GM21737 (cell line): Measurements from ENCODE around the gene BAX.
A peak's percentile ranks its signal among the peaks of the same experiment; 100 is the strongest.
"Not testable (repeated sequence)": the region's sequence is repeated elsewhere in the genome, so short reads cannot be mapped to it uniquely, and the experiment has no call there.

Source experiments
- ATAC-seq: cut with Tn5 transposase; IDR thresholded peaks from one replicate; pipeline ENCODE4 v1.9.1; 2021; ENCODE audit warnings: mild to moderate bottlenecking, moderate library complexity; ENCODE audit not compliant: unreplicated experiment

The BAX gene

GRCh38 chr19:48954595-48955307, at the start of gene BAX:
TSS of gene BAX (plus strand) at chr19:48954875. CDS start at chr19:48954929, 54 bp downstream.
- peak; percentile 88 for ATAC-seq

DNA sequence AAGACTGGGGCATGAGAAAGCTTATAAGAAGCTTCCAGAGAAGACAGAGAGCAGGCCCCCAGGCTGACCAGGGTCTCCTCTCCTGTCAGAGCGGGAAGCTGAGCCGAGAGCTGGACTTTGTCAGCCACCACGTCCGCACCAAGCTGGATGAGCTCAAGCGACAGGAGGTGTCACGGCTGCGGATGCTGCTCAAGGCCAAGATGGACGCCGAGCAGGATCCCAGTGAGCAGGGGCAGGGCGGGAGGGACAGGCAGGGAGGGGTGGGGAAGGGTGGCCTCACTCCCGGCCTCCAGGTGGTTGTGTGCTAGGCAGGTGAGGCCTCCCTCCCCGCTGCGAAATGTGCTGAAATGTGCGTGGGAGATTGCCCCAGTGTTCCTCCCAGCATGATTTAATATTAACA, 49.0 kb upstream of the BAX start:
- no peak for ATAC-seq

DNA sequence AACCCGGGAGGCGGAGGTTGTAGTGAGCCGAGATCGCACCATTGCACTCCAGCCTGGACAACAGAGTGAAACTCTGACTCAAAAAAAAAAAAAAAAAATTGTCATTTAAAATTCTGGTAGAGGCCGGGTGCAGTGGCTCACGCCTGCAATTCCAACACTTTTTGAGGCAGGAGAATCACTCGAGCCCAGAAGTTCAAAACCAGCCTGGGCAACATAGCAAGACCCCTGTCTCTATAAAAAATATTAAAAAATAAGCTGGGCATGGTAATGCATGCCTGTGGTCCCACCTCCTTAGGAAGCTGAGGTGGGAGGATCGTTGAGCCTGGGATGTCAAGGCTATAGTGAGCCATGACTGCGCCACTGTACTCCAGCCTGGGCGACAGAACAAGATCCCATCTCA, 48.4 kb upstream of the BAX start:
- ATAC-seq: no peak

GRCh38 chr19:48907671-48908070, 47.0 kb upstream of the BAX start:
- no peak for ATAC-seq

DNA sequence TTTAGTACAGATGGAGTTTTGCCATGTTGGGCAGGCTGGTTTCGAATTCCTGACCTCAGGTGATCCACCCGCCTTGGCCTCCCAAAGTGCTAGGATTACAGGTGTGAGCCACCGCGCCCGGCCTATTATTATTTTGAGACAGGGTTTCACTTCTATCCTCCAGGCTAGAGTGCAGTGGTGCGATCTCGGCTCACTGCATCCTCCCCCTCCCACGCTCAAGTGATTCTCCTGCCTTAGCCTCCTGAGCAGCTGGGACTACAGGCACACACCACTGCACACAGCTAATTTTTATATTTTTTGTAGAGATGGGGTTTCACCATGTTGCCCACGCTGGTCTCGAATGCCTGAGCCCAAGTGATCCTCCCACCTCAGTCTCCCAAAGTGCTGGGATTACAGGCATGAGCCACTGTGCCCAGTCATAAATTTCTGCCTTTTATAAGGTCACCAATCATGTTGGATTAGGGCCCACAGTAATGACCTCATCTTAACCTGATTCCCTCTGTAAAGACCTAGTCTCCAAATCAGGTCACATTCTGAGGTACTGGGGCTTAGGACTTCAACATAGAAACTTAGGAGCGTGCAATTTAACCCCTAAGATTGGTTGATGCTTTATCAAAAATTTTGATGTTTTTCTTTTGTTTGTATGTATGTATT, 45.1 kb upstream of the BAX start:
- not testable (repeated sequence) for ATAC-seq

- ATAC-seq: no peak
Observed at GRCh38 chr19:48910803-48911202, 43.9 kb upstream of the BAX start.

DNA sequence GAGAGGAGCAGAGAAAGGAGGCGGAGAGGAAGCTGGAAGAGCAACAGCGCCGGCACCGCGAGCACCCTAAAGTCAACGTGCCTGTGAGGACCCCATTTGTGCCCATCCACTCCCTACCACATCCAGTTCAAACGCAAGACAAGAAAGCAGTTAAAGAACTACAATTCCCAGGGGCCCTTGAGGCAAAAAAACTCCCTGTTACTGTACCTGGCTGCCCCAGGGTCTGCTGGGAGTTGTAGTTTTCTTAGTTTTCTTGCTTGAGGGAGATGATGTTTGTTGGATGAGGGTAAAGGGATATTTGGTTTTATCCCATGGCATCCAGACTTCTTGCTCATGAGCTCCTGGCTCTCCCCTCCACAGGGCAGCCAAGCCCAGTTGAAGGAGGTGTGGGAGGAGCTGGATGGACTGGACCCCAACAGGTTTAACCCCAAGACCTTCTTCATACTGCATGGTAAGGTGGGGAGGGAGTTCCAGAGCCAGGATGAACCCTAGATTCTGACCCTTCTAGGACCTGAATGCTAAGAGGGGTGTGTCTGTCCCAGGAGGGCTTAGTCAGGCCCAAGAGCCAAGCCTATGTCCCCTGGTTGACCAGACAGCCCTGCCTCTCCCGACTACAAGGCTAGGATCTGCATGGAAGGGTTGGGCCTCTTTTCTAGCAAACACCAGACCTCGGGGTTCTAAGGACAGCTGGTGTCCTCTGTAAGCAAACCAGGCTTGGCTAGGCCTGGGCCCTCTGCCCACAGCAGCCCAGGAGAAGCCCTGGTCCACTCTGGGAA, 41.4 kb upstream of the BAX start:
- ATAC-seq: no peak

GRCh38 chr19:48914181-48914580, 40.5 kb upstream of the BAX start:
- no peak for ATAC-seq

GRCh38 chr19:48915757-48916156, 38.9 kb upstream of the BAX start:
- no peak for ATAC-seq

DNA sequence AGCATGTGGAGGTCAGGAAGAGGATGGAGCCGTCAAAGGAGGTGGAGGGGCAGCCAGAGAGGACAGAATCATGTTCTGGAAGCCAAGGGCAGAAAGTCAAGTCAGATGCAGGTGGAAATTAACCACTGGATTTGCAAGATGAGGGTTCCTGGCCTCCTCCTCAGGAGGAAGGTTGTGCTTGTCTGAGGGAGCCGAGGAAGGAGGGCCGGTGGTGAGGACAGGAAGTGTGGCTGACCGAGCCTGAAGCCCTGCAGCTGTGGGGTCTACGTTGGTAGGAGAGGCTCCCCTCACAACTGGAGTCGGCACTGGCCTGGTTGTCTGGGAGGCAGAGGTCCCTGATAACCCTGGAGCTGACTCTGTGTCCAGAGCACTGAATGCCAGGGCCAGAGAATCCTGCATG, 36.6 kb upstream of the BAX start:
- no peak for ATAC-seq

DNA sequence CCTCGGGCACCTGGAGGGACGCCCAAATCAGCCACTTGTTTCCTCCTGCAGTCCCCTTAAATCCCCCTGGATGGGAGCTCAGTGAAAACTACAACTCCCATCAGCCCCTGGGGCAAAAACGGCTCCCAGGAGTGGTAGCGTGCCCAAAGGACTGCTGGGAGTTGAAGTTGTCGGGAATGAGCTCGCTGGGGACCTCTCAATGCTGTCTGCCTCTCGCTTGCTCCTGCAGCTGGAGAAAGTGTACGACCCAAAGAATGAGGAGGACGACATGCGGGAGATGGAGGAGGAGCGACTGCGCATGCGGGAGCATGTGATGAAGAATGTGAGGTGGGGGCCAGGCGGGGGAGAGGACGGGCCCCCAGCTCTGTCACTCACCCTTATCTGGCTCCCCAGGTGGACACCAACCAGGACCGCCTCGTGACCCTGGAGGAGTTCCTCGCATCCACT, 35.9 kb upstream of the BAX start:
- ATAC-seq: no peak

DNA sequence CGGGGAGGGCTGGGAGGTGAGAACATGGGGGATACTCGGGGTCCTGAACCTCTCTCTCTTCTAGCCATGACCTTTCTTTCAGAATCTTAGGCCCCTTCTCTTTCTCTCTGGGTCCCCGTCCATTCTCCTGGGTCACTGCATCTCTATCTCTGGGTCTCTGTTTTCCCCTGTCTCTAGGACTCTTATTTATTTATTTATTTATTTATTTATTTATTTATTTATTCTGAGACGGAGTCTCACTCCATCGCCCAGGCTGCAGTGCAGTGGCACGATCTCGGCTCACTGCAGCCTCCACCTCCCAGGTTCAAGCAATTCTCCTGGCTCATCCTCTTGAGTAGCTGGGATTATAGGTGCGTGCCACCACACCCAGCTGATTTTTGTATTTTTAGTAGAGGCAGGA, 35.4 kb upstream of the BAX start:
- not testable (repeated sequence) for ATAC-seq

DNA sequence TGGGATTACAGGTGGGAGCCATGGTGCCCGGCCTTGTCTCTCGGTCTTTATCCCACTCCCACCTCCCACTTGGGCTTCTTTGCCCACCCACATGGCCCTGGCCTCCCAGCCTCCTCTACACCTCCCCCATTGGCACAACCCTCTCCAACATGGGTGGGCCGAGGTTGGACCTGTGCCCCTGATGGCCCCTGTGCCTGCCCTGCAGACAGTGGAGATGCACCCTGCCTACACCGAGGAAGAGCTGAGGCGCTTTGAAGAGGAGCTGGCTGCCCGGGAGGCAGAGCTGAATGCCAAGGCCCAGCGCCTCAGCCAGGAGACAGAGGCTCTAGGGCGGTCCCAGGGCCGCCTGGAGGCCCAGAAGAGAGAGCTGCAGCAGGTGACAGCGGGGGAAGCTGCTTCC, 33.7 kb upstream of the BAX start:
- no peak for ATAC-seq

- no peak for ATAC-seq
Observed at GRCh38 chr19:48921721-48922500, 32.8 kb upstream of the BAX start.

DNA sequence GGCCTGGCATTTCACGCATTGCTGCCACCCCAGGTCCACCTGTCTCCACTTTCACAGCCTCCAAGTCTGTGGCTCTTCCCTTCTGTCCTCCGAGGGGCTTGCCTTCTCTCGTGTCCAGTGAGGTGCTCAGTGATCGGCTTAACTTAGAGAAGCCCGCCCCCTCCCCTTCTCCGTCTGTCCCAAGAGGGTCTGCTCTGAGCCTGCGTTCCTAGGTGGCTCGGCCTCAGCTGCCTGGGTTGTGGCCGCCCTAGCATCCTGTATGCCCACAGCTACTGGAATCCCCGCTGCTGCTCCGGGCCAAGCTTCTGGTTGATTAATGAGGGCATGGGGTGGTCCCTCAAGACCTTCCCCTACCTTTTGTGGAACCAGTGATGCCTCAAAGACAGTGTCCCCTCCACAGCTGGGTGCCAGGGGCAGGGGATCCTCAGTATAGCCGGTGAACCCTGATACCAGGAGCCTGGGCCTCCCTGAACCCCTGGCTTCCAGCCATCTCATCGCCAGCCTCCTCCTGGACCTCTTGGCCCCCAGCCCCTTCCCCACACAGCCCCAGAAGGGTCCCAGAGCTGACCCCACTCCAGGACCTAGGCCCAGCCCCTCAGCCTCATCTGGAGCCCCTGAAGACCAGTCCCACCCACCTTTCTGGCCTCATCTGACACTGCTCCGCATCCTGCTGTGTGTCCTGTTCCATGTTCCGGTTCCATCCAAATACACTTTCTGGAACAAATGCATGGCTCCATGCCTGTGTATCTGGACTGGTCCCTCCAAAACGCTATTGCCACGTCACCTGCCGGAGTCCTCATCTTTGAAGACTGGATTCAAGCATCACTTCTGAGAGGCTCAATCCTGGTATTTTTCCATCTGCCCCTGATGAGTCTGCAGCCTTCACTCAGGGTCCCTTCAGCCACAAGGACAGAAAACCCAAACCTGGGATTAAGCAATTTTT, 31.9 kb upstream of the BAX start:
- ATAC-seq: no peak

GRCh38 chr19:48925240-48925843, 29.3 kb upstream of the BAX start:
- ATAC-seq: no peak

GRCh38 chr19:48925890-48926289, 28.8 kb upstream of the BAX start:
- not testable (repeated sequence) for ATAC-seq

DNA sequence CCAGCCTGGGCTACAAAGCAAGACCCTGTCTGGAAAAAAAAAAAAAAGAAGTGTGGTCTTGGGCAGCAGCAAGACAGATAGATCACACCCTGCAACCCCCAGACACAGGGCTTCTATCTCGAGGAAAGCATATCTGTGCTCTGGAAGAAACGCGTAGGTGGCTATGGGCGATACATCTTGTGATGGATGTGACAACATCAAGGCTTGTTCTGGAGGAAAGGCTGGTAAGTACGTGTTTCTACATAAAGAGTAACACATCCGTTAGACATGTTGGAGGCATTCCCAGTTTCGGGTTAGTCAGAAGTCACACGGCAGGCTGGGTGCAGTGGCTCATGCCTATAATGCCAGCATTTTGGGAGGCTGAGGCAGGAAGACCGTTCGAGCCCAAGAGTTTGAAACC, 27.8 kb upstream of the BAX start:
- no peak for ATAC-seq

- ATAC-seq: not testable (repeated sequence)
Observed at GRCh38 chr19:48927692-48928091, 27.0 kb upstream of the BAX start.
